ENCODE data around the gene TUBGCP3.

Gene TUBGCP3

GRCh38 chr13:112627161-112627560, 39.2 kb upstream of the TUBGCP3 start:
- no peak overlapping the region for H3K4me3 ChIP-seq (ENCODE audit: low read depth, low read length)
- TF ChIP-seq CTCF (IDR thresholded peaks at IDR 0.05; ENCODE audit: low read depth, low read length) = no peak

GRCh38 chr13:112626761-112627160, 38.8 kb upstream of the TUBGCP3 start:
- H3K4me3 ChIP-seq (ENCODE audit: low read depth, low read length) = no peak overlapping the region
- TF ChIP-seq CTCF (IDR thresholded peaks at IDR 0.05; ENCODE audit: low read depth, low read length) = no peak

- H3K4me3 ChIP-seq (ENCODE audit: low read depth, low read length) = no peak overlapping the region
- no peak for TF ChIP-seq CTCF (IDR thresholded peaks at IDR 0.05; ENCODE audit: low read depth, low read length)
Measured at GRCh38 chr13:112626124-112626523, 38.2 kb upstream of the TUBGCP3 start.

GRCh38 chr13:112625698-112626097, 37.7 kb upstream of the TUBGCP3 start:
- no peak overlapping the region for H3K4me3 ChIP-seq (ENCODE audit: low read depth, low read length)
- TF ChIP-seq CTCF (IDR thresholded peaks at IDR 0.05; ENCODE audit: low read depth, low read length) = no peak

- no peak overlapping the region for H3K4me3 ChIP-seq (ENCODE audit: low read depth, low read length)
- no peak for TF ChIP-seq CTCF (IDR thresholded peaks at IDR 0.05; ENCODE audit: low read depth, low read length)
Measured at GRCh38 chr13:112624602-112625430, 36.9 kb upstream of the TUBGCP3 start.

GRCh38 chr13:112624040-112624439, 36.1 kb upstream of the TUBGCP3 start:
- no peak overlapping the region for H3K4me3 ChIP-seq (ENCODE audit: low read depth, low read length)

More at GRCh38 chr13:112624040-112624439, 36.1 kb upstream of the TUBGCP3 start:
- no peak for TF ChIP-seq CTCF (IDR thresholded peaks at IDR 0.05; ENCODE audit: low read depth, low read length)

All from WI38 (cell line).